Thoracic aorta (tissue), 2 donors: ENCODE data around the gene CRYGS. TPM values are rescaled to one million over a fixed set of nuclear protein-coding genes. Genes with fewer than 3 reads are reported as not detected.
"Not testable (repeated sequence)": the region's sequence is repeated elsewhere in the genome, so short reads cannot be mapped to it uniquely, and the experiment has no call there.

Experiments
- ATAC-seq: fragments of 150-250 bp; one replicate; pipeline ENCODE4 v1.8.0; 2017; ENCODE audit warnings: low read depth; ENCODE audit not compliant: insufficient number of reproducible peaks, low FRiP score
- DNase-seq: peaks from one replicate; pipeline ENCODE4 v3.0.0-alpha.2; 2020; ENCODE audit warnings: low spot score
- H3K27ac ChIP-seq, 2 donors: fragments of 200-600 bp; sonication (generic); 1 replicate in 1 of 2; 2 replicates in 1 of 2; pipeline ENCODE4 v1.5.1; 2016; ENCODE audit warnings: mild to moderate bottlenecking in 2 of 2, moderate library complexity in 2 of 2
- H3K27me3 ChIP-seq: fragments of 200-600 bp; sonication (generic); replicated peaks from 2 replicates; pipeline ENCODE4 v1.6.0; 2016; ENCODE audit warnings: mild to moderate bottlenecking; ENCODE audit not compliant: insufficient read depth
- H3K36me3 ChIP-seq: fragments of 200-600 bp; sonication (generic); one replicate; pipeline ENCODE4 v1.5.1; 2016
- H3K4me1 ChIP-seq, 2 donors: fragments of 200-600 bp; sonication (generic); 1 replicate in 1 of 2; 2 replicates in 1 of 2; pipeline versions ENCODE4 v1.5.1 to v1.6.0; 2016; ENCODE audit warnings: low read depth in 2 of 2, mild to moderate bottlenecking in 1 of 2; ENCODE audit not compliant: control insufficient read depth in 1 of 2
- H3K4me3 ChIP-seq: fragments of 200-600 bp; sonication (generic); 2 replicates; pipeline ENCODE4 v1.5.1; 2016; ENCODE audit warnings: mild to moderate bottlenecking
- H3K9me3 ChIP-seq: fragments of 200-600 bp; sonication (generic); 2 replicates; pipeline ENCODE4 v1.5.1; 2016
- CTCF ChIP-seq: fragments of 200-600 bp; sonication (generic); IDR thresholded peaks from one replicate; pipeline ENCODE4 v1.5.1; 2019; ENCODE audit warnings: antibody characterized with exemption
- total RNA-seq, 2 donors: library from RNA; depleted of rRNA; stranded (reverse); fragments of >200 nt; gene quantifications; one replicate each; pipeline versions ENCODE4 v1.1.0 to v1.2.3, GENCODE V29; 2016

Gene CRYGS
- total RNA-seq, 2 donors from 2014 or later: 3.7 to 4.4 TPM

DNA sequence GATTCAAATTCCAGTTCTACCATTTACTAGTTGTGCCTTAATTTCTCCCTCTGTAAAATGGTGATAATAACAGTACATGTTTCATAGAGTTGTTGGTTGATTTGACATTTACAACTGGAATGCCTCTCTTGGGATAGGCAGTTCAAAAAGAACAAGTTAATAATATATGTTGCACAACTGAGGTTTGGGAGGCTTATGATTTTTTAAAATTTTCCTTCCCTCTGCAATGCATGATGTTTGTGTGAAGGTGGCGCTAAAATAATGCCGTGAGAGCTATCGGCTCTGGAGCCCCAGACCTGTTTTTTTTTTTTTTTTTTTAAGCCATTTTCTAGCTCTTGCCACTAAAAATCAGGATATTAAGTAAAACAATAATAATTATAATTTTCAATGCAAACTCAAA, 44.9 kb upstream of the CRYGS start:
- no peak overlapping the region for H3K27ac ChIP-seq
- no peaks in the 10 kb centered on the region for H3K27me3 ChIP-seq
- DNase-seq (no peak), ATAC-seq (no peak)
- no peak overlapping the region for H3K4me3 ChIP-seq
- no peaks in the 10 kb centered on the region for H3K4me1 ChIP-seq
- TF ChIP-seq CTCF: no peak
- H3K9me3 ChIP-seq: no peaks in the 10 kb centered on the region
- peaks cover 10% of the 10 kb centered on the region for H3K36me3 ChIP-seq

DNA sequence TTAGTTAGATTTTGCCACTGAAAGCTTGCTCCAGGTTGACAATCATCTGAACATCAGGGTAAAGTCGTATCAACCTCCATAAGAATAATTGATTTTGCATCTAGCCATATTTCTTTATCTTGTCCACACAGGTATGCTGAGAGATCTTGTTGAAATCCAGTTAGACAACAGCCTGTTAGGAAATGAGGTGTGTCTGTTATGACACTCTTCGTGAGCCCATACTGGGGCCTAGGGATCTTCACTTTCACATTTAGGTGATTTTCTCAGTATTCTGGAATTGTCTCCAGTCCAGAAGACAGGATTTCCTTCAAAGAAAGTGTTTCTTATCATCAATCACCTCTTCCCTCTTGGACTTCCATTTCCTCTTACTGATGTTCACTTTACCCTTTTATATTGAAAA, 44.5 kb upstream of the CRYGS start:
- TF ChIP-seq CTCF: no peak
- Histone ChIP-seq H3K9me3 (no peaks in the 10 kb centered on the region), H3K27ac (no peak overlapping the region), H3K4me1 (no peaks in the 10 kb centered on the region), H3K27me3 (no peaks in the 10 kb centered on the region), H3K36me3 (peaks cover 15% of the 10 kb centered on the region), H3K4me3 (no peak overlapping the region)
- DNase-seq (no peak), ATAC-seq (no peak)

DNA sequence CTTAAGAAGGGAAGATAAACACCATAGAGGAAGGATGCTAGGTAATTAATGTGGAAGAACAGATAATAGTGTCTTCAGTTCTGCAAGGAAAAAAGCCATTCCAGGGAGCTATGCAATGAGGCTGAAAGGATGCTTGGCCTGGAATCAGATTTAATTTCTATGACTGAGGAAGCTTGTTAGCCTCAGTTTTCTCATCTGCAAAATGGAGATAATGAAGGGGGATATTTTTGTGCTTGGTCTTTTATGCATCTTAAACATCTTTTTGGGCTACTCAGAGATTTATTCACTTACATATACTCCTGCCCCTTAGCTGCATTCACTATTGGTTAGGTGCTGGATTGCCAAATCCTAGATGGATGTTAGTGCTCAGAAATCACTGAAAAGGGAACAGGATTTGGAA, 43.0 kb upstream of the CRYGS start:
- Histone ChIP-seq H3K36me3 (peaks cover 27% of the 10 kb centered on the region), H3K9me3 (no peaks in the 10 kb centered on the region), H3K27me3 (no peaks in the 10 kb centered on the region), H3K4me3 (no peak overlapping the region), H3K27ac (no peak overlapping the region), H3K4me1 (no peaks in the 10 kb centered on the region)
- ATAC-seq (no peak), DNase-seq (no peak)
- TF ChIP-seq CTCF: no peak

DNA sequence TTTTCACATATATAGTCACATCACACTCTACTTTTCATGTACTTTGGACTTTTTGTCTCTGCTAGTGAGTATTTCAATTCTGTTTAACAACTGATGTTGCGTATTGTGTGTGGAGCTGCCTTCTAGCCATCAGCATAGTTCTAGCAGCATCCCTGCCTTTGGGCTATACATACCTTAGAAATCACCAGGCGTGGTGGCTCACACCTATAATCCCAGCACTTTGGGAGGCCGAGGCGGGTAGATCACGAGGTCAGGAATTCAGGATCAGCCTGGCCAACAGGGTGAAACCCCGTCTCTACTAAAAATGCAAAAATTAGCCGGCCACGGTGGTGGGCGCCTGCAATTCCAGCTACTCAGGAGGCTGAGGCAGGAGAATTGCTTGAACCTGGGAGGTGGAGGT, 42.1 kb upstream of the CRYGS start:
- not testable (repeated sequence) for H3K4me1 ChIP-seq, H3K9me3 ChIP-seq, DNase-seq, H3K4me3 ChIP-seq, H3K27me3 ChIP-seq, ATAC-seq, H3K27ac ChIP-seq
- H3K36me3 ChIP-seq: peaks cover 29% of the 10 kb centered on the region

GRCh38 chr3:186583831-186584230, 39.7 kb upstream of the CRYGS start:
- ATAC-seq: no peak
- no peaks in the 10 kb centered on the region for H3K27me3 ChIP-seq
- TF ChIP-seq CTCF: no peak
- no peak overlapping the region for H3K27ac ChIP-seq
- peaks cover 43% of the 10 kb centered on the region for H3K36me3 ChIP-seq
- no peaks in the 10 kb centered on the region for H3K9me3 ChIP-seq
- no peaks in the 10 kb centered on the region for H3K4me1 ChIP-seq
- H3K4me3 ChIP-seq: no peak overlapping the region
- DNase-seq: no peak

- Histone ChIP-seq H3K27ac (no peak overlapping the region), H3K27me3 (no peaks in the 10 kb centered on the region), H3K4me3 (no peak overlapping the region), H3K36me3 (peaks cover 43% of the 10 kb centered on the region), H3K4me1 (no peaks in the 10 kb centered on the region), H3K9me3 (no peaks in the 10 kb centered on the region)
- no peak for TF ChIP-seq CTCF
- DNase-seq: no peak
- no peak for ATAC-seq
Measured at GRCh38 chr3:186582541-186582940, 38.4 kb upstream of the CRYGS start.
